PC-3 (cell line): ENCODE measurements around the gene FBXW7.

ENCODE experiments used
- EZH2 ChIP-seq: fragments of 300-600 bp; sonication (generic); IDR thresholded peaks from one replicate; pipeline ENCODE4 v1.6.1; 2017; ENCODE audit warnings: antibody characterized with exemption, mild to moderate bottlenecking, low read length; ENCODE audit not compliant: unreplicated experiment
- EZH2phosphoT487 ChIP-seq: fragments of 300-600 bp; sonication (generic); IDR thresholded peaks from 2 replicates; pipeline ENCODE4 v1.6.1; 2018; ENCODE audit warnings: mild to moderate bottlenecking, antibody characterized with exemption, low read length, borderline replicate concordance
- TF ChIP-seq, protein P1 (sequence below): fragments of 300-600 bp; sonication (generic); conservative IDR thresholded peaks from 2 replicates; pipeline ENCODE4 v1.5.1; 2017; ENCODE audit warnings: antibody characterized with exemption, low read depth, mild to moderate bottlenecking, low read length

GRCh38 chr4:152278505-152279233 is 257.2 kb downstream of the FBXW7 start:
- TF ChIP-seq, protein P1, sequence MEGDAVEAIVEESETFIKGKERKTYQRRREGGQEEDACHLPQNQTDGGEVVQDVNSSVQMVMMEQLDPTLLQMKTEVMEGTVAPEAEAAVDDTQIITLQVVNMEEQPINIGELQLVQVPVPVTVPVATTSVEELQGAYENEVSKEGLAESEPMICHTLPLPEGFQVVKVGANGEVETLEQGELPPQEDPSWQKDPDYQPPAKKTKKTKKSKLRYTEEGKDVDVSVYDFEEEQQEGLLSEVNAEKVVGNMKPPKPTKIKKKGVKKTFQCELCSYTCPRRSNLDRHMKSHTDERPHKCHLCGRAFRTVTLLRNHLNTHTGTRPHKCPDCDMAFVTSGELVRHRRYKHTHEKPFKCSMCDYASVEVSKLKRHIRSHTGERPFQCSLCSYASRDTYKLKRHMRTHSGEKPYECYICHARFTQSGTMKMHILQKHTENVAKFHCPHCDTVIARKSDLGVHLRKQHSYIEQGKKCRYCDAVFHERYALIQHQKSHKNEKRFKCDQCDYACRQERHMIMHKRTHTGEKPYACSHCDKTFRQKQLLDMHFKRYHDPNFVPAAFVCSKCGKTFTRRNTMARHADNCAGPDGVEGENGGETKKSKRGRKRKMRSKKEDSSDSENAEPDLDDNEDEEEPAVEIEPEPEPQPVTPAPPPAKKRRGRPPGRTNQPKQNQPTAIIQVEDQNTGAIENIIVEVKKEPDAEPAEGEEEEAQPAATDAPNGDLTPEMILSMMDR = no peak
- TF ChIP-seq EZH2 (no peak), EZH2phosphoT487 (no peak)
